ENCODE measurements around the gene RPS27A. TPM values are rescaled to one million over a fixed set of nuclear protein-coding genes. Genes with fewer than 3 reads are reported as not detected.

RPS27A gene
- total RNA-seq, 6 donors from 2014 or later, result 191 to 894 (median 676) TPM

- H3K4me1 ChIP-seq, result peaks cover 28 to 54% (median 36%) of the 10 kb centered on the region in 4 donors
- no peak for TF ChIP-seq CTCF (IDR thresholded peaks at IDR 0.05)
- TF ChIP-seq EP300 (IDR thresholded peaks at IDR 0.05), result no peak
- TF ChIP-seq POLR2A (IDR thresholded peaks at IDR 0.05), result no peak
- TF ChIP-seq POLR2AphosphoS5 (IDR thresholded peaks at IDR 0.05), result no peak
- no peaks in the 10 kb centered on the region for H3K27me3 ChIP-seq
- 94 to 99% methylated on average over 3 of the region's 3 CpGs for WGBS, 2 donors
- no peak for DNase-seq
- H3K4me3 ChIP-seq, result no peak overlapping the region
- H3K36me3 ChIP-seq, result peaks cover 7 to 21% (median 14%) of the 10 kb centered on the region in 4 donors
- no peak for ATAC-seq (ENCODE audit: low FRiP score in 2 of 2)
- no peak overlapping the region for H3K27ac ChIP-seq
- no peaks in the 10 kb centered on the region for H3K9me3 ChIP-seq
These were observed 1.9 kb upstream of the RPS27A start for GRCh38 chr2:55230551-55230950.

GRCh38 chr2:55231546-55232083 is 873 bp upstream of the RPS27A start:
- Histone ChIP-seq H3K27ac (peak overlapping the region; percentile 89 to 94 (median 92)), H3K27me3 (no peaks in the 10 kb centered on the region), H3K4me3 (peak overlapping the region; percentile 55 to 94 (median 79)), H3K9me3 (no peaks in the 10 kb centered on the region), H3K36me3 (peaks cover 9 to 32% (median 18%) of the 10 kb centered on the region in 4 donors), H3K4me1 (peaks cover 28 to 53% (median 36%) of the 10 kb centered on the region in 4 donors)
- no peak for TF ChIP-seq CTCF (IDR thresholded peaks at IDR 0.05)
- TF ChIP-seq POLR2A (IDR thresholded peaks at IDR 0.05), result no peak
- DNase-seq (no peak), ATAC-seq (ENCODE audit: low FRiP score in 2 of 2) (peak; percentile 5 to 8)
- 10 to 13% methylated on average over 13 of the region's 13 CpGs for WGBS, 2 donors

GRCh38 chr2:55232863-55233657 is 572 bp downstream of the RPS27A start:
- peaks cover 23 to 41% (median 30%) of the 10 kb centered on the region in 4 donors for H3K4me1 ChIP-seq
- H3K4me3 ChIP-seq, result peak overlapping the region; percentile 55 to 94 (median 79)
- peak; percentile 59 to 88 for DNase-seq
- peak; percentile 47 to 53 for ATAC-seq (ENCODE audit: low FRiP score in 2 of 2)
- no peaks in the 10 kb centered on the region for H3K27me3 ChIP-seq
- 4% methylated on average over 32 to 33 of the region's 33 CpGs for WGBS, 2 donors
- H3K27ac ChIP-seq, result peak overlapping the region; percentile 89 to 94 (median 92)
- peaks cover 9 to 45% (median 18%) of the 10 kb centered on the region in 4 donors for H3K36me3 ChIP-seq
- no peak for TF ChIP-seq POLR2A (IDR thresholded peaks at IDR 0.05)
- no peak for TF ChIP-seq CTCF (IDR thresholded peaks at IDR 0.05)
- TF ChIP-seq EP300 (IDR thresholded peaks at IDR 0.05), result no peak
- no peak for TF ChIP-seq POLR2AphosphoS5 (IDR thresholded peaks at IDR 0.05)
- no peaks in the 10 kb centered on the region for H3K9me3 ChIP-seq

- H3K36me3 ChIP-seq, result peaks cover 9 to 51% (median 18%) of the 10 kb centered on the region in 4 donors
- 66 to 73% methylated on average over 7 of the region's 7 CpGs for whole genome bisulfite sequencing, 2 donors
- ATAC-seq (ENCODE audit: low FRiP score in 2 of 2) (no peak), DNase-seq (no peak)
- no peaks in the 10 kb centered on the region for H3K9me3 ChIP-seq
- peak overlapping the region; percentile 89 to 94 (median 92) for H3K27ac ChIP-seq
- H3K4me1 ChIP-seq, result peaks cover 23 to 36% (median 25%) of the 10 kb centered on the region in 4 donors
- no peaks in the 10 kb centered on the region for H3K27me3 ChIP-seq
- TF ChIP-seq CTCF (IDR thresholded peaks at IDR 0.05), result no peak
- no peak for TF ChIP-seq POLR2A (IDR thresholded peaks at IDR 0.05)
- no peak for TF ChIP-seq POLR2AphosphoS5 (IDR thresholded peaks at IDR 0.05)
- TF ChIP-seq EP300 (IDR thresholded peaks at IDR 0.05), result no peak
- H3K4me3 ChIP-seq, result peak overlapping the region; percentile 55 to 94 (median 79)
These were observed 1.1 kb downstream of the RPS27A start for GRCh38 chr2:55233658-55233940.
